Endothelial cell of umbilical vein (primary cell): ENCODE measurements around the gene CEP63. TPM values are rescaled to one million over a fixed set of nuclear protein-coding genes. Genes with fewer than 3 reads are reported as not detected.

Experiments
- BruUV-seq: library from RNA; stranded (reverse); fragments of 400-500 nt; replicated peaks from 2 replicates; lab custom pipeline; 2021; lab: Mats Ljungman, UMichigan
- CTCF ChIA-PET: fragments of 300-600, 350-600 bp; sonication (Branson Sonifier 250); formaldehyde crosslinking; loops from one replicate; lab custom pipeline; 2021; ENCODE audit warnings: antibody characterized with exemption, inconsistent platforms; lab: Charles Lee
- POLR2A ChIA-PET: fragments of 300-600, 350-600 bp; sonication (Branson Sonifier 250); formaldehyde crosslinking; loops from one replicate; lab custom pipeline; 2021; ENCODE audit warnings: antibody characterized with exemption, inconsistent platforms; lab: Charles Lee
- DNase-seq: peaks from one replicate; pipeline ENCODE4 v3.0.0-alpha.2; 2011; ENCODE audit warnings: low read depth, low spot score
- FAIRE-seq: peaks from 2 replicates; lab custom pipeline; 2011; peaks lifted over from hg19 to GRCh38; lab: Jason Lieb, UNC
- H2AFZ ChIP-seq: 2 replicates; pipeline ENCODE4 v1.6.0; 2012; ENCODE audit warnings: low read depth, low read length, control low read depth, inconsistent platforms
- H3K27ac ChIP-seq: 2 replicates; pipeline ENCODE4 v1.5.1; 2011; ENCODE audit warnings: low read depth, mild to moderate bottlenecking, control low read depth, low read length, moderate library complexity; ENCODE audit not compliant: insufficient read depth
- H3K27me3 ChIP-seq, 2 experiments: 2 replicates each; pipeline versions ENCODE4 v1.6.0 to v1.6.1; 2011; ENCODE audit warnings: low read length in 2 of 2, mixed read lengths in 1 of 2; ENCODE audit not compliant: control insufficient read depth in 2 of 2, insufficient read depth in 2 of 2
- H3K36me3 ChIP-seq, 2 experiments: 2 replicates in 1 of 2; 3 replicates in 1 of 2; pipeline ENCODE4 v1.5.1; 2011; ENCODE audit warnings: low read length in 2 of 2, mild to moderate bottlenecking in 1 of 2, moderate library complexity in 1 of 2; ENCODE audit not compliant: control insufficient read depth in 2 of 2, insufficient read depth in 2 of 2; ENCODE audit errors: extremely low read depth in 1 of 2
- H3K4me1 ChIP-seq: 3 replicates; pipeline ENCODE4 v1.5.1; 2011; ENCODE audit warnings: mild to moderate bottlenecking, low read length; ENCODE audit not compliant: control insufficient read depth, insufficient read depth; ENCODE audit errors: extremely low read depth
- H3K4me2 ChIP-seq: 2 replicates; pipeline ENCODE4 v1.6.1; 2011; ENCODE audit warnings: low read length, control low read depth, mixed read lengths; ENCODE audit not compliant: insufficient read depth
- H3K4me3 ChIP-seq, 3 experiments: fragments of 200-600 bp in 1 of 3; sonication (generic), shearing (Covaris generic) in 1 of 3; replicated peaks in 1 of 3; 2 replicates each; pipeline ENCODE4 v1.5.1; 2011 to 2016; ENCODE audit warnings: control low read depth in 3 of 3, low read length in 3 of 3, mild to moderate bottlenecking in 2 of 3, inconsistent platforms in 1 of 3, low read depth in 1 of 3, moderate library complexity in 1 of 3; ENCODE audit not compliant: insufficient read depth in 1 of 3
- H3K79me2 ChIP-seq: 2 replicates; pipeline ENCODE4 v1.6.0; 2012; ENCODE audit warnings: low read length, inconsistent platforms; ENCODE audit not compliant: control insufficient read depth, insufficient read depth
- H3K9ac ChIP-seq: replicated peaks from 2 replicates; pipeline ENCODE3; 2011; ENCODE audit warnings: low read length, control low read depth; ENCODE audit not compliant: insufficient read depth; ENCODE audit errors: extremely low read depth
- H3K9me1 ChIP-seq: replicated peaks from 3 replicates; pipeline ENCODE4 v1.6.0; 2011; ENCODE audit warnings: mild to moderate bottlenecking, low read length; ENCODE audit not compliant: control insufficient read depth, insufficient read depth; ENCODE audit errors: extremely low read depth
- H3K9me3 ChIP-seq: replicated peaks from 2 replicates; pipeline ENCODE4 v1.5.1; 2012; ENCODE audit warnings: low read length, inconsistent platforms; ENCODE audit not compliant: control insufficient read depth, insufficient read depth
- H4K20me1 ChIP-seq: replicated peaks from 2 replicates; pipeline ENCODE3; 2011; ENCODE audit warnings: mild to moderate bottlenecking, low read length; ENCODE audit not compliant: control insufficient read depth, insufficient read depth; ENCODE audit errors: extremely low read depth
- CTCF ChIP-seq, 2 donors: IDR thresholded peaks; 1 replicate in 1 of 2; 2 replicates in 1 of 2; pipeline ENCODE4 v1.5.1; 2011; ENCODE audit warnings: low read length in 2 of 2, mild to moderate bottlenecking in 2 of 2, moderate library complexity in 2 of 2, control low read depth in 1 of 2, inconsistent platforms in 1 of 2, low read depth in 1 of 2; ENCODE audit not compliant: insufficient read depth in 1 of 2; ENCODE audit errors: extremely low read depth in 1 of 2
- EZH2 ChIP-seq: IDR thresholded peaks from 2 replicates; pipeline ENCODE4 v1.6.1; 2012; ENCODE audit warnings: borderline replicate concordance, low read depth, mild to moderate bottlenecking, moderate library complexity, low read length, inconsistent platforms; ENCODE audit not compliant: severe bottlenecking
- FOS ChIP-seq: IDR thresholded peaks from 2 replicates; pipeline ENCODE4 v1.6.1; 2011; ENCODE audit warnings: mild to moderate bottlenecking, low read length, moderate library complexity, borderline replicate concordance; ENCODE audit not compliant: insufficient read depth
- GATA2 ChIP-seq: IDR thresholded peaks from 2 replicates; pipeline ENCODE4 v1.7.0; 2011; ENCODE audit warnings: low read depth, mild to moderate bottlenecking, moderate library complexity, mixed read lengths, low read length; ENCODE audit not compliant: insufficient read length, insufficient read depth
- JUN ChIP-seq: IDR thresholded peaks from 2 replicates; pipeline ENCODE4 v1.6.1; 2011; ENCODE audit warnings: borderline replicate concordance, low read depth; ENCODE audit not compliant: insufficient read length, insufficient read depth
- MAX ChIP-seq: IDR thresholded peaks from 2 replicates; pipeline ENCODE4 v1.6.1; 2011; ENCODE audit not compliant: insufficient read depth, insufficient read length
- MYC ChIP-seq: IDR thresholded peaks from one replicate; pipeline ENCODE4 v1.6.1; 2011; ENCODE audit warnings: mild to moderate bottlenecking, low read depth, low read length
- POLR2A ChIP-seq: IDR thresholded peaks from 2 replicates; pipeline ENCODE4 v1.6.1; 2012; ENCODE audit warnings: low read depth, mild to moderate bottlenecking, control low read depth, low read length
- POLR2AphosphoS5 ChIP-seq: IDR thresholded peaks from 2 replicates; pipeline ENCODE4 v1.6.1; 2012; ENCODE audit warnings: low read depth, mild to moderate bottlenecking, control low read depth, low read length, moderate library complexity; ENCODE audit not compliant: insufficient read depth
- dilution Hi-C: fragments of 300-500 bp; cut with MboI; formaldehyde crosslinking; loops from one replicate; pipeline ENCODE4 v1.15.0; 2019; ENCODE audit warnings: low sequenced_read_pairs; ENCODE audit not compliant: extremely low pct_ligation_motif_present
- intact Hi-C: fragments of 100-400 bp; cut with micrococcal nuclease; formaldehyde crosslinking; loops from one replicate; pipeline ENCODE4 v1.10.0; 2022
- polyA plus RNA-seq, 4 experiments: library from polyadenylated mRNA; depleted of rRNA in 3 of 4; stranded (reverse) in 3 of 4; unstranded in 1 of 4; fragments of >200 nt; gene quantifications; 2 replicates each; pipeline versions ENCODE4 v1.2.1 to v1.2.3, GENCODE V29; 2011 to 2012; ENCODE audit warnings: missing spikeins in 1 of 4
- total RNA-seq: library from RNA; stranded (reverse); gene quantifications from 2 replicates; pipeline ENCODE4 v1.2.3, GENCODE V29; 2021

The CEP63 gene
- total and polyA plus RNA-seq, 2 donors (not counting 3 experiments of a cell fraction or from before 2014, with no cell fraction given) = 5.7 to 29.4 TPM

- Histone ChIP-seq H4K20me1 (no peaks in the 10 kb centered on the region), H3K27me3 (no peaks in the 10 kb centered on the region), H3K36me3 (no peaks in the 10 kb centered on the region), H3K4me1 (no peaks in the 10 kb centered on the region), H3K9me3 (no peaks in the 10 kb centered on the region), H3K9ac (no peak overlapping the region), H2AFZ (no peak overlapping the region), H3K9me1 (no peaks in the 10 kb centered on the region), H3K79me2 (no peaks in the 10 kb centered on the region), H3K4me2 (no peak overlapping the region), H3K4me3 (no peak overlapping the region), H3K27ac (no peak overlapping the region)
- DNase-seq (no peak), FAIRE-seq (no peak)
- POLR2A ChIA-PET = no interaction called here
- intact Hi-C loops (no loop called here), dilution Hi-C loops (no loop called here)
- TF ChIP-seq MAX (no peak), POLR2AphosphoS5 (no peak), CTCF (IDR thresholded peaks at IDR 0.05; ENCODE audit: extremely low read depth in 1 of 2, insufficient read depth in 1 of 2, low read depth in 1 of 2, low read length in 2 of 2) (no peak), POLR2A (no peak), FOS (no peak), EZH2 (no peak), JUN (no peak), MYC (no peak), GATA2 (no peak)
- CTCF ChIA-PET = interaction anchor here (0.7 kb wide), 1 partner anchor 20 kb away, joined by 3 read pairs; no protein-coding TSS in a partner anchor
- no TSS peak for BruUV-seq
Observed at GRCh38 chr3:134620476-134621115, 134.7 kb downstream of the CEP63 start.
